Endothelial cell (in vitro differentiated cells): ENCODE data around the gene PDE4D. TPM values are rescaled to one million over a fixed set of nuclear protein-coding genes. Genes with fewer than 3 reads are reported as not detected.

ENCODE experiments used
- DNase-seq: peaks from one replicate; pipeline ENCODE4 v3.0.0; 2021; ENCODE audit warnings: low spot score
- H3K27ac Mint-ChIP-seq: one replicate; pipeline ENCODE4 v1.8.0; 2021; ENCODE audit warnings: mixed read lengths, inconsistent platforms; ENCODE audit not compliant: unreplicated experiment
- H3K27me3 Mint-ChIP-seq: one replicate; pipeline ENCODE4 v1.8.0; 2021; ENCODE audit warnings: mild to moderate bottlenecking, moderate library complexity, mixed read lengths, inconsistent platforms; ENCODE audit not compliant: unreplicated experiment
- H3K36me3 Mint-ChIP-seq: one replicate; pipeline ENCODE4 v1.8.0; 2021; ENCODE audit warnings: mild to moderate bottlenecking, low read depth, mixed read lengths, inconsistent platforms; ENCODE audit not compliant: unreplicated experiment
- H3K4me1 Mint-ChIP-seq: one replicate; pipeline ENCODE4 v1.8.0; 2021; ENCODE audit warnings: mild to moderate bottlenecking, mixed read lengths, inconsistent platforms; ENCODE audit not compliant: unreplicated experiment
- H3K4me3 Mint-ChIP-seq: one replicate; pipeline ENCODE4 v1.8.0; 2021; ENCODE audit warnings: mild to moderate bottlenecking, mixed read lengths, inconsistent platforms; ENCODE audit not compliant: unreplicated experiment
- H3K9me3 Mint-ChIP-seq: one replicate; pipeline ENCODE4 v1.8.0; 2021; ENCODE audit warnings: mixed read lengths, inconsistent platforms; ENCODE audit not compliant: unreplicated experiment
- CTCF ChIP-seq: fragments of 200-600 bp; sonication (generic); IDR thresholded peaks from one replicate; pipeline ENCODE4 v1.5.0; 2021; ENCODE audit warnings: antibody characterized with exemption; ENCODE audit not compliant: unreplicated experiment
- total RNA-seq: library from RNA; stranded (reverse); fragmentation: NEBNext Ultra II Directional; extraction: Animal tissue kit (Norgen Biotek cat#: 25700); gene quantifications from one replicate; pipeline ENCODE4 v1.2.1, GENCODE V29; 2021; ENCODE audit not compliant: unreplicated experiment

Gene PDE4D
- total RNA-seq, 1 donor from 2014 or later, result 9.4 TPM

- no peak for TF ChIP-seq CTCF
- Mint-ChIP-seq H3K4me3 (no peak overlapping the region), H3K4me1 (no peaks in the 10 kb centered on the region), H3K36me3 (no peaks in the 10 kb centered on the region), H3K27me3 (no peaks in the 10 kb centered on the region), H3K27ac (no peak overlapping the region), H3K9me3 (no peaks in the 10 kb centered on the region)
- DNase-seq, result no peak
Observed at GRCh38 chr5:59504043-59504442, 389.5 kb downstream of the PDE4D start.

DNA sequence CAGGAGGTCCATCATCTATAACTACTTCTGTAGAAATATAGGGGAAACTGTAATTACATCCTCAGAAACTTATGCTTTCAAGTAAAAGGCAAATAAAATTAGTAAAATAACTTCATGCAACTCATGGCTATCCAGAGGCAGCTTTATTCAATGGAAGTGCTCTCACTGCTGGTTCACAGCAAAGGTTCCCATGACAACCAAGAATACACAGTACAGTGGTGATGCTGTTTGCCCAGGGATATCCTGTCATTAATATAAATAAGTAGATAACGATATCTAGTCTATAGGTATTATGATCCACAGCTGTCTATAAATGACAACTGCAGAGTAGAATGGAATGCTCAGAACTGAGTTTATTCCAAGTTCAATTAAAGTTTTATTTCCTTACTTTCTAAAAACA is 390.3 kb downstream of the PDE4D start:
- H3K36me3 Mint-ChIP-seq, result no peaks in the 10 kb centered on the region
- DNase-seq, result no peak
- TF ChIP-seq CTCF, result no peak
- H3K27ac Mint-ChIP-seq, result no peak overlapping the region
- H3K9me3 Mint-ChIP-seq, result no peaks in the 10 kb centered on the region
- H3K4me3 Mint-ChIP-seq, result no peak overlapping the region
- H3K4me1 Mint-ChIP-seq, result no peaks in the 10 kb centered on the region
- no peaks in the 10 kb centered on the region for H3K27me3 Mint-ChIP-seq

DNA sequence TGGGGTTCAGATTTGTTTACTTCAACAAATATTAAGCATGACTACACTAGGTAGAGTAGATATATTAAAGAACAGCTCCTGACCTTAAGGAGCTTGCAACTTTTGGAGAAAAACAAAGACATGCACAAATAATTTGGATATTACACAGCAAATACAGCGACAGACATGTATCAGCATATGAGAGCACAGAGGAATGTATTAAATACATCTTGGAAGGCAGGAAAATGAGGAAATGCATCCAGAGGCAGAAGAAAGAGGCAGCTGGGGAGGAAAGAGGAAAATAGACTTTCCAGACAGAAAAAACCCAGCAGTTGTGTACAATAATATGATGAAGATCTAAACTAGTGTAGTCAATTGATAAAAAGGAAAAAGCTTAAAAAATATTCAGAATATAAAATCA is 392.2 kb downstream of the PDE4D start:
- DNase-seq, result no peak
- no peaks in the 10 kb centered on the region for H3K27me3 Mint-ChIP-seq
- TF ChIP-seq CTCF, result no peak
- no peak overlapping the region for H3K27ac Mint-ChIP-seq
- H3K9me3 Mint-ChIP-seq, result no peaks in the 10 kb centered on the region
- H3K4me3 Mint-ChIP-seq, result no peak overlapping the region
- H3K4me1 Mint-ChIP-seq, result no peaks in the 10 kb centered on the region
- H3K36me3 Mint-ChIP-seq, result no peaks in the 10 kb centered on the region

- H3K4me1 Mint-ChIP-seq, result no peaks in the 10 kb centered on the region
- H3K36me3 Mint-ChIP-seq, result no peaks in the 10 kb centered on the region
- H3K9me3 Mint-ChIP-seq, result no peaks in the 10 kb centered on the region
- H3K27me3 Mint-ChIP-seq, result no peaks in the 10 kb centered on the region
- DNase-seq, result no peak
- no peak overlapping the region for H3K27ac Mint-ChIP-seq
- TF ChIP-seq CTCF, result no peak
- H3K4me3 Mint-ChIP-seq, result no peak overlapping the region
Observed at GRCh38 chr5:59500014-59500413, 393.5 kb downstream of the PDE4D start.

DNA sequence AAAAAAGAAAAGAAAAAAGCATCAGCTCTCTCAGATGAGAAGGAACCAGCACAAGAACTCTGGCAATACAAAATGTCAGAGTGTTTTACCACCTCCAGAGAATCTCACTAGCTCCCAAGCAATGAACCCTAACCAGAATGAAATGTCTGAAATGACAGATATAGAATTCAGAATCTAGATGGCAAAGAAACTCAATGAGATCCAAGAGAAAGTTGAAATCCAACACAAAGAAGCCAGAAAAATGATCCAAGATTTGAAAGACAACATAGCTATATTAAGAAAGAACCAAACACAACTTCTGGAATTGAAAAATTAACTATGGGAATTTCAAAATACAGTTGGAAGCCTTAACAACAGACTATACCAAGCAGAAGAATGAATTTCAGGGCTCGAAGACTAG is 396.3 kb downstream of the PDE4D start:
- no peak for TF ChIP-seq CTCF
- Mint-ChIP-seq H3K4me1 (no peaks in the 10 kb centered on the region), H3K4me3 (no peak overlapping the region), H3K36me3 (no peaks in the 10 kb centered on the region), H3K27me3 (no peaks in the 10 kb centered on the region), H3K9me3 (no peaks in the 10 kb centered on the region), H3K27ac (no peak overlapping the region)
- DNase-seq, result no peak
